Prostate gland (tissue), 2 donors: ENCODE results near the gene PRKAG3.

Experiments
- CTCF ChIP-seq, 4 experiments: fragments of 200-600 bp in 2 of 4; fragments of 450-650 bp in 2 of 4; sonication (generic) in 2 of 4; IDR thresholded peaks; 1 replicate in 3 of 4; 2 replicates in 1 of 4; pipeline ENCODE4 v1.5.1; 2016 to 2019; ENCODE audit warnings: antibody characterized with exemption in 4 of 4, mild to moderate bottlenecking in 2 of 4, moderate library complexity in 2 of 4
- POLR2A ChIP-seq: fragments of 450-650 bp; IDR thresholded peaks from one replicate; pipeline ENCODE4 v1.6.1; 2016; ENCODE audit warnings: antibody characterized with exemption, mild to moderate bottlenecking
- POLR2AphosphoS5 ChIP-seq: sonication (generic); formaldehyde crosslinking; IDR thresholded peaks from one replicate; pipeline ENCODE4 v1.6.1; 2017; ENCODE audit warnings: antibody characterized with exemption

- no peak for TF ChIP-seq POLR2A
- no peak for TF ChIP-seq CTCF (IDR thresholded peaks at IDR 0.05)
- TF ChIP-seq POLR2AphosphoS5: no peak
Observed at GRCh38 chr2:218811382-218811781, 20.2 kb downstream of the PRKAG3 start.
